Lower leg skin (tissue), 4 donors: Measurements from ENCODE around the gene LDB3. TPM values are rescaled to one million over a fixed set of nuclear protein-coding genes. Genes with fewer than 3 reads are reported as not detected.

Source experiments
- DNase-seq, 2 donors: peaks; one replicate each; pipeline ENCODE4 v3.0.0-alpha.2; 2019; ENCODE audit warnings: low spot score in 2 of 2
- H3K4me3 ChIP-seq: fragments of 200-600 bp; sonication (generic); 2 replicates; pipeline ENCODE4 v1.5.1; 2017; ENCODE audit warnings: mild to moderate bottlenecking, low read depth; ENCODE audit not compliant: poor library complexity, severe bottlenecking
- POLR2A ChIP-seq, 2 donors: fragments of 450-650 bp; IDR thresholded peaks; one replicate each; pipeline ENCODE4 v1.6.1; 2016 to 2017; ENCODE audit warnings: antibody characterized with exemption in 2 of 2, mild to moderate bottlenecking in 1 of 2, moderate library complexity in 1 of 2
- WGBS, 2 donors: methylation state at CpG; one replicate each; pipeline ENCODE4 v1.1.5; 2018; 5-methylcytosine and 5-hydroxymethylcytosine counted together
- intact Hi-C: fragments of 100-400 bp; cut with DNase I; formaldehyde crosslinking; loops from one replicate; pipeline ENCODE4 v1.15.0; 2023; ENCODE audit warnings: low total_unique reads
- total RNA-seq, 4 donors: library from RNA; depleted of rRNA; stranded (reverse); fragments of >200 nt; gene quantifications; one replicate each; pipeline ENCODE4 v1.1.0, GENCODE V29; 2016
- TF ChIP-seq, protein P1 (sequence below), 3 donors: fragments of 450-650 bp; IDR thresholded peaks; one replicate each; pipeline ENCODE4 v1.5.1; 2016; ENCODE audit warnings: antibody characterized with exemption in 3 of 3, mild to moderate bottlenecking in 3 of 3, moderate library complexity in 2 of 3

The LDB3 gene
- total RNA-seq, 4 donors from 2014 or later: 0.46 to 2.9 (median 0.83) TPM

- no peak for DNase-seq
- intact Hi-C loops: no loop called here
- WGBS, 2 donors: 36 to 37% methylated on average over 6 of the region's 6 CpGs
- TF ChIP-seq POLR2A (IDR thresholded peaks at IDR 0.05): no peak
- TF ChIP-seq, protein P1, sequence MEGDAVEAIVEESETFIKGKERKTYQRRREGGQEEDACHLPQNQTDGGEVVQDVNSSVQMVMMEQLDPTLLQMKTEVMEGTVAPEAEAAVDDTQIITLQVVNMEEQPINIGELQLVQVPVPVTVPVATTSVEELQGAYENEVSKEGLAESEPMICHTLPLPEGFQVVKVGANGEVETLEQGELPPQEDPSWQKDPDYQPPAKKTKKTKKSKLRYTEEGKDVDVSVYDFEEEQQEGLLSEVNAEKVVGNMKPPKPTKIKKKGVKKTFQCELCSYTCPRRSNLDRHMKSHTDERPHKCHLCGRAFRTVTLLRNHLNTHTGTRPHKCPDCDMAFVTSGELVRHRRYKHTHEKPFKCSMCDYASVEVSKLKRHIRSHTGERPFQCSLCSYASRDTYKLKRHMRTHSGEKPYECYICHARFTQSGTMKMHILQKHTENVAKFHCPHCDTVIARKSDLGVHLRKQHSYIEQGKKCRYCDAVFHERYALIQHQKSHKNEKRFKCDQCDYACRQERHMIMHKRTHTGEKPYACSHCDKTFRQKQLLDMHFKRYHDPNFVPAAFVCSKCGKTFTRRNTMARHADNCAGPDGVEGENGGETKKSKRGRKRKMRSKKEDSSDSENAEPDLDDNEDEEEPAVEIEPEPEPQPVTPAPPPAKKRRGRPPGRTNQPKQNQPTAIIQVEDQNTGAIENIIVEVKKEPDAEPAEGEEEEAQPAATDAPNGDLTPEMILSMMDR (IDR thresholded peaks at IDR 0.05): no peak
- no peak overlapping the region for H3K4me3 ChIP-seq
Observed at GRCh38 chr10:86775056-86775869, 107.0 kb downstream of the LDB3 start.

DNA sequence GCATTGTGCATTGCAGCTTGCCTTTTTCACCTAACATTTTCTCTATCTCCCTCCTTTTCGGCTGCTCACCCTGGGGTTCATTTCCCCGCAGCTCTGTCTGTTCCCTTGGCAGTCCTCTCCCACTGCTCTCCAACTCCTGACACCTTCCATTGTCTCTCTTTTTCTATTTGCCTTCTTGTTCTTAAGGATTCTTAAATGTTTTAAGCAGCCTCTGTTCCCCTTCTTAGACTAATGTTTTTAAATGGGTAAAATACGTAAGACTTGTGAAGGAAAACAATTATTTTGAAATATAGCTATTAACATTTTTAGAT lies 107.5 kb downstream of the LDB3 start:
- DNase-seq: no peak
- WGBS, 2 donors: 70 to 73% methylated on average over 3 of the region's 3 CpGs
- TF ChIP-seq, protein P1 (IDR thresholded peaks at IDR 0.05): no peak
- no peak for TF ChIP-seq POLR2A (IDR thresholded peaks at IDR 0.05)
- intact Hi-C loops: no loop called here
- H3K4me3 ChIP-seq: no peak overlapping the region

DNA sequence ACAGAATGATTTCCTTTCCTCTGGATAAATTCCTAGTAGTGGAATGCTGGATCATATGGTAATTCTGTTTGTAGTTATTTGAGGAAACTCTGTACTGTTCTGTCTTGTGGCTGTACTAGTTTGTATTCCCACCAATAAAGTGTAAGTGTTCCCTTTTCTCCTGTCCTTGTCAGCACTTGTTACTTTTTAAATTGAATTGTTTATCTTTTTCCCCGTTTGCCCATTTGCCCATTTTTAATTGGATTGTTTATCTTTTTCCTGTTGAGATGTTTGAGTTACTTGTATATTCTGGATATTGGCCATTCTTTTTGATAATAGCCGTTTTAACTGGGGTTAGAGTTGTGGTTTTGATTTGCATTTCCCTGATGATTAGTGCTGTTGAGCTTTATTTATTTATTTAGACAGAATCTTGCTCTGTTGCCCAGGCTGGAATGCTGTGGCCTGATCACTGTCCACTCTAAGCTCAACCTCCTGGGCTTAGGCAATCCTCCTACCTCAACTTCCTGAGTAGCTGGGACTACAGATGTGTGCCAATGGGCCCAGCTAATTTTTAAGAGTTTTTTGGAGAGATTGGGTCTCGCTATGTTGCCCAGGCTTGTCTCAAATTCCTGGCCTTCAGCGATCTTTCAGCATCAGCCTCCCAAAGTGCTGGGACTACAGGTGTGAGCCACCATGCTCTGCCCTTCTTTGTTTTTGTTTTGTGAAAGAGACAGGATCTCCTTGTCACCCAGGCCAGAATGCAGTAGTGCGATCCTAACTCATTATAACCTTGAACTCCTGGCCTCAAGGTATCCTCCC lies 111.1 kb downstream of the LDB3 start:
- 75 to 79% methylated on average over 5 of the region's 5 CpGs for WGBS, 2 donors
- TF ChIP-seq, protein P1 (IDR thresholded peaks at IDR 0.05): no peak
- TF ChIP-seq POLR2A (IDR thresholded peaks at IDR 0.05): no peak
- no peak overlapping the region for H3K4me3 ChIP-seq
- DNase-seq: no peak
- intact Hi-C loops: no loop called here

- WGBS, 2 donors: 80 to 94% methylated on average over 1 of the region's 1 CpG
- DNase-seq: no peak
Observed at GRCh38 chr10:86782701-86783418, 114.5 kb downstream of the LDB3 start.

GRCh38 chr10:86785037-86785436 lies 116.7 kb downstream of the LDB3 start:
- H3K4me3 ChIP-seq: no peak overlapping the region
- DNase-seq: no peak
- intact Hi-C loops: no loop called here
- TF ChIP-seq, protein P1 (IDR thresholded peaks at IDR 0.05): no peak
- no peak for TF ChIP-seq POLR2A (IDR thresholded peaks at IDR 0.05)
- WGBS, 2 donors: 84 to 89% methylated on average over 4 of the region's 4 CpGs

More at GRCh38 chr10:86782701-86783418, 114.5 kb downstream of the LDB3 start:
- TF ChIP-seq POLR2A (IDR thresholded peaks at IDR 0.05): no peak
- TF ChIP-seq, protein P1 (IDR thresholded peaks at IDR 0.05): no peak
- intact Hi-C loops: no loop called here
- no peak overlapping the region for H3K4me3 ChIP-seq

Other genes starting within 250 kb of the LDB3 start
- gene WAPL, start 146.7 kb upstream of the LDB3 start, total RNA-seq: 10 to 100 TPM; 37.7 to 46.4 (median 43.0) TPM
- under 1 TPM; 0.29 to 0.80 (median 0.35) TPM for gene OPN4, start 14.0 kb upstream of the LDB3 start, total RNA-seq
- 10 to 100 TPM; 17.7 to 35.5 (median 26.8) TPM for gene BMPR1A, start 88.1 kb downstream of the LDB3 start, total RNA-seq